Uterus (tissue), 2 donors: Measurements from ENCODE around the gene LKAAEAR1.

Experiments used
- CTCF ChIP-seq, 4 experiments: fragments of 200-600 bp in 2 of 4; fragments of 450-650 bp in 2 of 4; sonication (generic) in 2 of 4; IDR thresholded peaks; one replicate each; pipeline ENCODE4 v1.5.1; 2016 to 2019; ENCODE audit warnings: antibody characterized with exemption in 4 of 4, mild to moderate bottlenecking in 2 of 4, moderate library complexity in 1 of 4
- POLR2A ChIP-seq, 2 donors: fragments of 450-650 bp; IDR thresholded peaks; one replicate each; pipeline ENCODE4 v1.6.1; 2016; ENCODE audit warnings: antibody characterized with exemption in 2 of 2, mild to moderate bottlenecking in 1 of 2, moderate library complexity in 1 of 2

GRCh38 chr20:64113444-64113775 lies 29.2 kb upstream of the LKAAEAR1 start:
- TF ChIP-seq POLR2A (IDR thresholded peaks at IDR 0.05), result no peak
- TF ChIP-seq CTCF (IDR thresholded peaks at IDR 0.05), result no peak
